Glutamatergic neuron (in vitro differentiated cells): ENCODE measurements around the gene CATSPERZ. TPM values are rescaled to one million over a fixed set of nuclear protein-coding genes. Genes with fewer than 3 reads are reported as not detected.

ENCODE experiments used
- DNase-seq: peaks from one replicate; pipeline ENCODE4 v3.0.0; 2022
- H3K27ac Mint-ChIP-seq: one replicate; pipeline ENCODE4 v1.8.0; 2020; ENCODE audit warnings: mild to moderate bottlenecking, mixed read lengths, inconsistent platforms; ENCODE audit not compliant: unreplicated experiment
- H3K27me3 Mint-ChIP-seq: one replicate; pipeline ENCODE4 v1.8.0; 2020; ENCODE audit warnings: mild to moderate bottlenecking, moderate library complexity, mixed read lengths, inconsistent platforms; ENCODE audit not compliant: unreplicated experiment
- H3K36me3 Mint-ChIP-seq: one replicate; pipeline ENCODE4 v1.8.0; 2020; ENCODE audit warnings: mild to moderate bottlenecking, mixed read lengths, inconsistent platforms; ENCODE audit not compliant: unreplicated experiment
- H3K4me1 Mint-ChIP-seq: one replicate; pipeline ENCODE4 v1.8.0; 2020; ENCODE audit warnings: mild to moderate bottlenecking, low read depth, mixed read lengths, inconsistent platforms; ENCODE audit not compliant: unreplicated experiment
- H3K4me3 Mint-ChIP-seq: one replicate; pipeline ENCODE4 v1.8.0; 2020; ENCODE audit warnings: mild to moderate bottlenecking, mixed read lengths, inconsistent platforms; ENCODE audit not compliant: unreplicated experiment
- H3K9me3 Mint-ChIP-seq: one replicate; pipeline ENCODE4 v1.8.0; 2020; ENCODE audit warnings: mild to moderate bottlenecking, moderate library complexity, mixed read lengths, inconsistent platforms; ENCODE audit not compliant: unreplicated experiment
- total RNA-seq: library from RNA; stranded (reverse); fragmentation: NEBNext Ultra II Directional; extraction: Animal tissue kit (Norgen Biotek cat#: 25700); gene quantifications from one replicate; pipeline ENCODE4 v1.2.1, GENCODE V29; 2021; ENCODE audit not compliant: unreplicated experiment
- TF ChIP-seq, protein P1 (sequence below): fragments of 200-600 bp; sonication (generic); IDR thresholded peaks from one replicate; pipeline ENCODE4 v1.5.0; 2021; ENCODE audit not compliant: partially characterized antibody, unreplicated experiment

CATSPERZ gene
- total RNA-seq, 1 donor from 2014 or later, result not detected

DNA sequence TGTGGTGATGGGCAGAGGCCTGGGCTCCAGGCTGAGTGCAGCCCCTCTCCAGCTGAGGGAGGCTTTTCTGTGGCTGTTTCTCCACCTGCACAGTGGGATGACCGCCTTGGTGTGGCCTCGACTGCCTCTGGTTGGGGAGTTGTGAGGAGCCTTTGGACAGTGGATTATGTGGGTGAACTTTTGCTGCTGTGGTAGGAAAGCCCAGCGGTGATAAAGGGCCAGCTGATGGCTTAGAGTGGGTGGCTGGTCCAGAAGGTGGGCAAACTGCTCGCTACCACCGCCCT, 3.8 kb downstream of the CATSPERZ start:
- TF ChIP-seq, protein P1, sequence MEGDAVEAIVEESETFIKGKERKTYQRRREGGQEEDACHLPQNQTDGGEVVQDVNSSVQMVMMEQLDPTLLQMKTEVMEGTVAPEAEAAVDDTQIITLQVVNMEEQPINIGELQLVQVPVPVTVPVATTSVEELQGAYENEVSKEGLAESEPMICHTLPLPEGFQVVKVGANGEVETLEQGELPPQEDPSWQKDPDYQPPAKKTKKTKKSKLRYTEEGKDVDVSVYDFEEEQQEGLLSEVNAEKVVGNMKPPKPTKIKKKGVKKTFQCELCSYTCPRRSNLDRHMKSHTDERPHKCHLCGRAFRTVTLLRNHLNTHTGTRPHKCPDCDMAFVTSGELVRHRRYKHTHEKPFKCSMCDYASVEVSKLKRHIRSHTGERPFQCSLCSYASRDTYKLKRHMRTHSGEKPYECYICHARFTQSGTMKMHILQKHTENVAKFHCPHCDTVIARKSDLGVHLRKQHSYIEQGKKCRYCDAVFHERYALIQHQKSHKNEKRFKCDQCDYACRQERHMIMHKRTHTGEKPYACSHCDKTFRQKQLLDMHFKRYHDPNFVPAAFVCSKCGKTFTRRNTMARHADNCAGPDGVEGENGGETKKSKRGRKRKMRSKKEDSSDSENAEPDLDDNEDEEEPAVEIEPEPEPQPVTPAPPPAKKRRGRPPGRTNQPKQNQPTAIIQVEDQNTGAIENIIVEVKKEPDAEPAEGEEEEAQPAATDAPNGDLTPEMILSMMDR, result no peak
- Mint-ChIP-seq H3K4me1 (peaks cover 4% of the 10 kb centered on the region), H3K9me3 (peaks cover 4% of the 10 kb centered on the region), H3K36me3 (no peaks in the 10 kb centered on the region), H3K27ac (no peak overlapping the region), H3K27me3 (peaks cover 11% of the 10 kb centered on the region), H3K4me3 (peak overlapping the region; percentile 84)
- no peak for DNase-seq

- peaks cover 4% of the 10 kb centered on the region for H3K4me1 Mint-ChIP-seq
- TF ChIP-seq, protein P1, result peak; percentile 93
- H3K9me3 Mint-ChIP-seq, result peaks cover 4% of the 10 kb centered on the region
- no peaks in the 10 kb centered on the region for H3K36me3 Mint-ChIP-seq
- peaks cover 10% of the 10 kb centered on the region for H3K27me3 Mint-ChIP-seq
- no peak overlapping the region for H3K27ac Mint-ChIP-seq
- DNase-seq, result peak; percentile 98
- H3K4me3 Mint-ChIP-seq, result peak overlapping the region; percentile 84
Measured at GRCh38 chr11:64304316-64305072, 4.3 kb downstream of the CATSPERZ start.

DNA sequence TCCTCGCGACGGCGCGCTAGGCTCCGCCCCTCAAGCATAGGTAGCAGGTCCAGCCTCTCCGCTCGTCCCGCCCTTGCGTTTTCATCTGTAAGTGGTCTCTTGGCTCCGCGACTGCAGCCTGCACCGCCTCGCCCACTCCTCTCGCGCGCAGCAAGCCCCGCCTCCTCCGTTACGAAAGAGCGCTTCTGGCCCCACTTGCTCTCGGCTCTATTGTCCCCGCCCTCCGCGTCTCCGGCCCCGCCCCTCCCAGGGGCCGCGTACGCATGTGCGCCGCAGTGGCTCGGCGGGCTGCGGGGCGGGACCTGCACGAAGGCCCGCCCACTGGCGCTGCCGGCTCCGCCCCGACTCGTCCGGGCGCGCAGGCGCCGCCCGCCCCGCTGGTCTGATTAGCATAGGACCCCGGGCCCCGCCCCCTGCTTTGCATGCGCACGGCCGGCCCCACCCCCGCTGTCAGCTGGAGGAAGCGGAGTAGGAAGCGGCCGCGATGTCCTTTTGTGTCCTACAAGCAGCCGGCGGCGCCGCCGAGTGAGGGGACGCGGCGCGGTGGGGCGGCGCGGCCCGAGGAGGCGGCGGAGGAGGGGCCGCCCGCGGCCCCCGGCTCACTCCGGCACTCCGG, 5.0 kb downstream of the CATSPERZ start, which contains the start of gene ESRRA:
TSS of gene ESRRA (plus strand) at position 450 of the 616 bp plus-strand sequence. CDS start 1,656 bp downstream, outside the sequence.
- Mint-ChIP-seq H3K4me1 (peaks cover 4% of the 10 kb centered on the region), H3K4me3 (peak within 1 kb of the TSS; percentile 91), H3K27ac (peak within 1 kb of the TSS; percentile 62), H3K27me3 (peaks cover 9% of the 10 kb centered on the region), H3K36me3 (no peaks in the 10 kb centered on the region), H3K9me3 (peaks cover 4% of the 10 kb centered on the region)
- TF ChIP-seq, protein P1, result no peak
- DNase-seq, result peak; percentile 100

DNA sequence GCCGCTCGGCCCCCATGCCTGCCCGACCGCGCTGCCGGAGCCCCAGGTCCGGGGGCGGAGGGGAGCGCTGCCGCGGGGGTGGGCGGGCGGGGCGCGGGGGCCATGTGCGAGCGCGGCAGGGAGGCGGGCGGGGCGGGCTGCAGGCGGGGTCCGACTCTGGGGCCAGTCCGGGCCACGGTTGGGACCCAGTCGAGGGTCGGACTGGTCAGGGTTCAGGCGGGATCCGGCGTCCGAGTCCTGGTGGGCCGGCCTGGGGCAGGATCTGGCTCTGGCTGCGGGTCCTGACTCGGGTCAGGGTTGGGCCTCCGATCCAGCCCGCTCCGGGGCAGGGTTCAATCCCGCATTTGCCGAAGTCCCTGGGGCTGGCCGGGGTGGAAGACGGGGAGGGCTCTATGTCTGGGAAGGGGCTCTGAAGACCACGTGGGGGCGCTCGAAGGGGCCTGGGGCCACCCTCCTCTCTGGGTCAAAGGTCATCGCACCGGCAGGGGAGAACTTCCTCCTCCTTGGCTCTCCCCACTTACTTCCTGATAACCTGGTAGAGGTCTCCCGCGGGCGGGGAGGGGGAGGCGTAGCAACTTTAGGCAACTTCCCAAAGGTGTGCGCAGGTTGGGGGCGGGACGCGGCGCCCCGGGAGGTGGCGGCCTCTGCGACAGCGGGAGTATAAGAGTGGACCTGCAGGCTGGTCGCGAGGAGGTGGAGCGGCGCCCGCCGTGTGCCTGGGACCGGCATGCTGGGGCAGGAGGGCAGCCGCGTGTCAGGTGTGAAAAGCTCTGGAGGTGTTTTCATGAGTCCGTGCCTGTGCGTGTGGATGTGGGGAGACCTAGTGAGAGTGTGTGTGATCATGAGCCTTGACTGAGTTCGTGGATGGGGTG, 5.8 kb downstream of the CATSPERZ start:
- Mint-ChIP-seq H3K27me3 (peaks cover 4% of the 10 kb centered on the region), H3K36me3 (no peaks in the 10 kb centered on the region), H3K9me3 (peaks cover 1% of the 10 kb centered on the region), H3K4me3 (peak overlapping the region; percentile 91), H3K4me1 (peaks cover 4% of the 10 kb centered on the region), H3K27ac (peak overlapping the region; percentile 52)
- TF ChIP-seq, protein P1, result peak; percentile 28
- peak; percentile 67 for DNase-seq

DNA sequence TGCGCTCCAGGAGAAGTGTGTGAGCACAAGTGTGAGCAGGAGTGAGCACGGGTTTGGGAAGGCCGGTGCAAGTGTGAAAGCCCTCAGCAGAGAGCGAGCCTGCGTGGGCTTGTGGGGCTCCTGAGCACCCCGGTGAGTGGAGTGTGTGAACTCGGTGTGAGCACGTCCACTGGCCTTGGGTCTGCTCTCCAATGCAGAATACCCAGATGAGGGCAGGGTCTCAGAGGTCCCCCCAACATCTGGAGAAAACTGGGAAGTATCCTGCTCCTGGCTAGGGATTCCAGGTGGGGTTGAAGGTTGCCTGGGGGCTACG, 6.4 kb downstream of the CATSPERZ start:
- Mint-ChIP-seq H3K4me3 (peak overlapping the region; percentile 91), H3K27ac (peak overlapping the region; percentile 52), H3K36me3 (no peaks in the 10 kb centered on the region), H3K27me3 (peaks cover 4% of the 10 kb centered on the region), H3K4me1 (peaks cover 4% of the 10 kb centered on the region), H3K9me3 (peaks cover 1% of the 10 kb centered on the region)
- no peak for DNase-seq
- TF ChIP-seq, protein P1, result no peak
